ENCODE results near the gene TMEM176A.

- no peak for TF ChIP-seq POLR2A (IDR thresholded peaks at IDR 0.05; ENCODE audit: borderline replicate concordance, extremely low read depth, insufficient read depth, insufficient read length)
- no peak for TF ChIP-seq CTCF (IDR thresholded peaks at IDR 0.05 in 2 of 3, conservative IDR thresholded peaks at IDR 0.05 in 1 of 3; ENCODE audit: borderline replicate concordance in 1 of 3, insufficient read depth in 1 of 3, low read depth in 2 of 3, low read length in 2 of 3)
- no peak for TF ChIP-seq ZNF274 (IDR thresholded peaks at IDR 0.05; ENCODE audit: low read depth, low read length)
- TF ChIP-seq SRF (IDR thresholded peaks at IDR 0.05; ENCODE audit: low read depth) = no peak
- TF ChIP-seq YY1 (IDR thresholded peaks at IDR 0.05; ENCODE audit: extremely low read depth, insufficient replicate concordance, low read depth, low read length) = no peak
- no peak for TF ChIP-seq POLR2AphosphoS5 (IDR thresholded peaks at IDR 0.05; ENCODE audit: low read depth, low read length)
- TF ChIP-seq EZH2 (IDR thresholded peaks at IDR 0.05) = no peak
Measured at GRCh38 chr7:150788474-150789269, 11.9 kb upstream of the TMEM176A start.
